GM12892 (cell line): ENCODE results near the gene TMEM229B.
A peak's percentile ranks its signal among the peaks of the same experiment; 100 is the strongest.

ENCODE experiments used
- DNase-seq: peaks from one replicate; pipeline ENCODE4 v3.0.0; 2011; ENCODE audit not compliant: insufficient read length
- FAIRE-seq: peaks from 2 replicates; lab custom pipeline; 2011; peaks lifted over from hg19 to GRCh38; lab: Jason Lieb, UNC
- POLR2A ChIP-seq: IDR thresholded peaks from 2 replicates; pipeline ENCODE4 v1.6.1; 2011; ENCODE audit warnings: low read depth, low read length, control low read depth
- POLR2AphosphoS5 ChIP-seq: IDR thresholded peaks from 2 replicates; pipeline ENCODE4 v1.6.1; 2011; ENCODE audit warnings: low read depth, low read length, control low read depth
- TAF1 ChIP-seq: IDR thresholded peaks from 2 replicates; pipeline ENCODE4 v1.6.1; 2011; ENCODE audit warnings: low read depth, mild to moderate bottlenecking, control low read depth, low read length, borderline replicate concordance

TMEM229B gene

GRCh38 chr14:67440513-67440912 lies 48.0 kb downstream of the TMEM229B start:
- FAIRE-seq (no peak), DNase-seq (no peak)
- TF ChIP-seq POLR2A (no peak), TAF1 (no peak), POLR2AphosphoS5 (no peak)

GRCh38 chr14:67438969-67439368 lies 49.6 kb downstream of the TMEM229B start:
- TF ChIP-seq POLR2AphosphoS5: no peak
- no peak for FAIRE-seq
- no peak for DNase-seq

DNA sequence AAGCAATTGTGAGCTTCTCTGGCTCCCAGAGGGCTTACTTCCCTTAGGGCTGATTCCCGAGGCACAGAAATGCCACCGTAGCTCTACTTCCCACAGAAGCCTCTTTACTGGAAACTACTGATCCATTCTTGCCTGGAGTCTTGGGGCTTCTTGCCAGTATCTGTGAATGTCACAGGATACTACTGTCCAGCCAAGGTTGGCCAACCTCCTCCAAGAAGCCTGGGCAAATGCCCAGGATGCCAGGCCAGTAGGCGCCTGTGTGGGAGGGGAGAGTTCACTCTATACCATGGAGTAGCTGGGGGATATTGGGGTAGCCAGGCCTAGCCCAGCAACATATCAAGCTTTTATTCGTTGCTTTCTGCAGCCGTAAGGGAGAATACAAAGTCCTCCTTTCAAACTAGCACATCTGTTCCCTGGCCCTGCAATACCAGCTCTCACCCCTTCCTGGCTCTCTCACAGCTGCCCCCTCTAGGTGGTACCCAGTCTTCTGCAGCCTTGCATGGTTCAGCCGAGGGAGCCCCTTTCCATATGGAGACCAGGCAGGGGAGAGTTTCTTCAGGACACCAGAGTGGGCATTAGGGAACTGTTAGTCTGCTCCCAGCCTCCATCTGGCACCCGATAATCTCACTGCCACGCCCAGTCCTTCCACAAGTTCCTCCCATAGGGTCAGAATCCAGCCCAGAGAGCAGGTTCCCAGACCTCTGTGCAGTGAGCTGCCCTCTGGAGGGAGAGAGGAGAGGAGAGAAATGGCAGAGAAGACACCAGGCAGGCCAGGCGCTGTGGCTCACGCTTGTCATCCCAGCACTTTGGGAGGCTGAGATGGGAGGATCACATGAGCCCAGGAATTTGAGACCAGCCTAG lies 52.3 kb downstream of the TMEM229B start:
- TF ChIP-seq POLR2A (no peak), POLR2AphosphoS5 (no peak), TAF1 (no peak)
- DNase-seq (no peak), FAIRE-seq (no peak)

DNA sequence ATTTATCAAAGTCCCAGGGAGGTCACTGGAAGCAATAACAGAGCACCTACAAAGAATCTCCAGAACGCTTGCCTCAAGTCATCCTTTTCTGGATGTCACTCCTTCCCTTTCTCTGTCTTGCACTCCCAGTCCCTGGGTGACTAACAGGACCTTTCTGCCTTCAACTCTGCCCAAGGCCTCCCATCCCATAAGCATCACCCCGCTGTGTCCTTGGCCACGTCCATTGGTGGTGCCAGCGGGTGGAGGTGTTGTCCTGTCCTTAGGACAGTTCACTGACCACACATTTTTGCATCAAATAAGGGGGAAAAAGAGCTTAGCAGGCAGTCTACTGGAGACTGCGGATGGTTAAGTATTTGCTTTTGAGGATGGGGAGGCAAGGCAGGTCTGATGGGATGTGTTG lies 52.9 kb downstream of the TMEM229B start:
- no peak for DNase-seq
- TF ChIP-seq POLR2AphosphoS5 (no peak), TAF1 (no peak)
- FAIRE-seq: no peak

DNA sequence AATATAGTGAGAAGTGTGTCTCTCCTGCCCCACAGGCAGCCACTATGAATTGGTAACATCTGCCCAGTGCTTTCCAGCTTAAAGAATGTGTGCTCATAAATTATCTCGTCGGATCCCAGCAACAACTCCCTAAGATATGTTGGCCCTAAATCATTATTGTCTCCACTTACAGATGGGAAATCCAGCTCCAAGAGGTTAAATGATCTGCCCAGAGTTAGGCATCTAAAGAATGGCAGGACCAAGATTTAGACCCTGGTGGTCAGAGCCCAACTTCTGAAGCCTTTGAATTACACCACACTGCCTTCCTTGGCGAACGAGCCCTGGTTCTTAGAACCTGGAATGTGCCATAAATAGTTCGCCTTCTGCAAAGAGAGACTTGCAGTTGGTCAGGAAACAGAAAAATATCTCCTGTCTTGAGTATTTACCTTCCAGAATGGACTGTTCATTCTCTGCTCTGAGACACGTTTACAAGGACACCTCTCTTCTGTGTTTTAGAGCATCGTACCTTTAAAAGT lies 56.4 kb downstream of the TMEM229B start:
- TF ChIP-seq POLR2AphosphoS5 (no peak), TAF1 (no peak), POLR2A (no peak)
- FAIRE-seq: no peak
- no peak for DNase-seq

- no peak for TF ChIP-seq TAF1
- no peak for TF ChIP-seq POLR2A
- TF ChIP-seq POLR2AphosphoS5: no peak
- FAIRE-seq (no peak), DNase-seq (no peak)
Observed at GRCh38 chr14:67429510-67430205, 58.9 kb downstream of the TMEM229B start.

- DNase-seq: no peak
- no peak for FAIRE-seq
- TF ChIP-seq POLR2A: no peak
- no peak for TF ChIP-seq TAF1
- TF ChIP-seq POLR2AphosphoS5: no peak
Observed at GRCh38 chr14:67428501-67429031, 60.0 kb downstream of the TMEM229B start.

DNA sequence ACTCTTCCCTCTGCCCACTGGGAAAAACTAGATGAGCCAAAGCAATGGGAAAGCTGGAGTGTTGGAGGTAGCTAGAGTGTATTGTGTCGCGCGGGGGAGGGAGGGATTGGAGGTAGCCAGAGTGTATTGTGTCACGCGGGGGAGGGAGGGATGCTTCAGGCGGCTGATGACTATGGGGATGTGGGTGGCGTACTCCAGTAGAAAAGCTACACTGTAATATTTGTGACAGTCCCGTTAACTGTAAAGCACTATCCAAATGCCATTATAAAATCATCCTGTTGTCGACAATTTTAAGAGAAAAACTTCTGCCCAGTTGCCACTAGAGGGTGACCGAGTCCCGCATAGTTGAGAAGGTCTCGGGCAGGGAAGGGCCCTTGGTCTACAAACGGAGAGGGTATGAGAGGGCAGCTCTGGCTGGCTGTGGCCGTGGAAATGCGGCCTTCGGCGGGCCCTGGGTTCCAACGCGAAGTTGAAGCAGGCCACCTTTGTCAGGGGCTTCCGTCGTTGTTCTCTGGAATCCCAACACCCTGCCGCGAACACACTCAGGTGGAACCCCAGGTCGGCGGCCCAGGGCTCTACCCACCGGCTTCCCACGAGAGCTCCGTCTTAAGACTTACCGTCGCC lies 61.4 kb downstream of the TMEM229B start:
- TF ChIP-seq POLR2A (no peak), TAF1 (no peak), POLR2AphosphoS5 (no peak)
- peak; percentile 84 for FAIRE-seq
- DNase-seq: peak; percentile 77

GRCh38 chr14:67426161-67426560 lies 62.4 kb downstream of the TMEM229B start:
- TF ChIP-seq TAF1: no peak
- FAIRE-seq: no peak

GRCh38 chr14:67425608-67426007 lies 62.9 kb downstream of the TMEM229B start:
- DNase-seq (no peak), FAIRE-seq (no peak)
- no peak for TF ChIP-seq TAF1
- no peak for TF ChIP-seq POLR2A
- no peak for TF ChIP-seq POLR2AphosphoS5

More at GRCh38 chr14:67426161-67426560, 62.4 kb downstream of the TMEM229B start:
- DNase-seq: no peak

DNA sequence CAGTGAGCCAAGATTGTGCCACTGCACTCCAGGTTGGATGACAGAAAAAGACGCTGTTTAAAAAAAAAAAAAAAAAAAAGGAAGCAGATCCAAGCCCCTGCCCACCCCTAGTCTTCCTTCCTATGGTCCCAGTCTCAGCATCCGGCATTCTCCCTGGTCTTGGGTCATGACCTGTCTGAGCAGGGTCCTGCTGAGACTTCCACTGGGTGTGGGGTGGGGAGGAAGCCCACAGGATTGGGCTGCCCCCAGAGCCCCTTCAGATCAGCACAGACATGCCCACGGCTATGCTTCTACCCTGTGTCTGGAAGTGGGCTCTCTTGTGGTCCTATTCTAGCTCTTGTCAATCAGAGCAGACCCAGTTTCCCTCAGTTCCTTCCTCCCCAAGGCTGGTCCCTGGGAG lies 64.0 kb downstream of the TMEM229B start:
- TF ChIP-seq POLR2AphosphoS5: no peak
- TF ChIP-seq POLR2A: no peak
- TF ChIP-seq TAF1: no peak
- no peak for DNase-seq
- FAIRE-seq: no peak

- FAIRE-seq: no peak
- TF ChIP-seq POLR2AphosphoS5 (no peak), POLR2A (no peak), TAF1 (no peak)
- DNase-seq: no peak
Observed at GRCh38 chr14:67423424-67423823, 65.1 kb downstream of the TMEM229B start.
